ENCODE measurements around the gene CREB3L4.

Gene CREB3L4

GRCh38 chr1:153945131-153945794 lies 22.4 kb upstream of the CREB3L4 start:
- Mint-ChIP-seq H3K4me3 (peak overlapping the region; percentile 91), H3K27ac (peak overlapping the region; percentile 92), H3K27me3 (no peaks in the 10 kb centered on the region), H3K4me1 (peaks cover 25% of the 10 kb centered on the region), H3K36me3 (ENCODE audit: low read depth) (peaks cover 45% of the 10 kb centered on the region), H3K9me3 (no peaks in the 10 kb centered on the region)
- ATAC-seq: peak; percentile 76
- DNase-seq: peak; percentile 78

- Mint-ChIP-seq H3K27me3 (no peaks in the 10 kb centered on the region), H3K27ac (peak overlapping the region; percentile 92), H3K4me3 (peak overlapping the region; percentile 91), H3K36me3 (ENCODE audit: low read depth) (peaks cover 42% of the 10 kb centered on the region), H3K9me3 (no peaks in the 10 kb centered on the region), H3K4me1 (peaks cover 25% of the 10 kb centered on the region)
- DNase-seq (peak; percentile 80), ATAC-seq (peak; percentile 55)
These were observed 21.7 kb upstream of the CREB3L4 start for GRCh38 chr1:153945795-153946621.

GRCh38 chr1:153946622-153947241 lies 21.0 kb upstream of the CREB3L4 start, which contains the start of gene DENND4B:
TSS of gene DENND4B (minus strand) at chr1:153946718. CDS start at chr1:153944374, 2,344 bp downstream.
- ATAC-seq: peak; percentile 68
- Mint-ChIP-seq H3K36me3 (ENCODE audit: low read depth) (peaks cover 42% of the 10 kb centered on the region), H3K4me3 (peak within 1 kb of the TSS; percentile 91), H3K9me3 (no peaks in the 10 kb centered on the region), H3K27me3 (no peaks in the 10 kb centered on the region), H3K4me1 (peaks cover 25% of the 10 kb centered on the region), H3K27ac (peak within 1 kb of the TSS; percentile 92)
- peak; percentile 83 for DNase-seq

GRCh38 chr1:153951183-153951582 lies 16.5 kb upstream of the CREB3L4 start:
- Mint-ChIP-seq H3K4me1 (peaks cover 31% of the 10 kb centered on the region), H3K27ac (peak overlapping the region; percentile 7)

GRCh38 chr1:153951801-153952200 lies 15.9 kb upstream of the CREB3L4 start:
- H3K4me3 Mint-ChIP-seq: no peak overlapping the region
- H3K9me3 Mint-ChIP-seq: no peaks in the 10 kb centered on the region
- peaks cover 35% of the 10 kb centered on the region for H3K4me1 Mint-ChIP-seq
- no peak for ATAC-seq
- no peaks in the 10 kb centered on the region for H3K27me3 Mint-ChIP-seq
- peaks cover 31% of the 10 kb centered on the region for H3K36me3 Mint-ChIP-seq (ENCODE audit: low read depth)
- DNase-seq: no peak
- H3K27ac Mint-ChIP-seq: peak overlapping the region; percentile 67

More at GRCh38 chr1:153951183-153951582, 16.5 kb upstream of the CREB3L4 start:
- H3K9me3 Mint-ChIP-seq: no peaks in the 10 kb centered on the region
- H3K36me3 Mint-ChIP-seq (ENCODE audit: low read depth): peaks cover 31% of the 10 kb centered on the region
- no peak overlapping the region for H3K4me3 Mint-ChIP-seq
- ATAC-seq (no peak), DNase-seq (no peak)
- H3K27me3 Mint-ChIP-seq: no peaks in the 10 kb centered on the region

- H3K36me3 Mint-ChIP-seq (ENCODE audit: low read depth): peaks cover 26% of the 10 kb centered on the region
- no peaks in the 10 kb centered on the region for H3K9me3 Mint-ChIP-seq
- no peaks in the 10 kb centered on the region for H3K27me3 Mint-ChIP-seq
- peaks cover 40% of the 10 kb centered on the region for H3K4me1 Mint-ChIP-seq
- H3K4me3 Mint-ChIP-seq: no peak overlapping the region
- no peak for DNase-seq
- no peak for ATAC-seq
- peak overlapping the region; percentile 70 for H3K27ac Mint-ChIP-seq
These were observed 13.8 kb upstream of the CREB3L4 start for GRCh38 chr1:153953859-153954365.

- no peaks in the 10 kb centered on the region for H3K27me3 Mint-ChIP-seq
- DNase-seq (no peak), ATAC-seq (no peak)
- peak overlapping the region; percentile 38 for H3K27ac Mint-ChIP-seq
- H3K36me3 Mint-ChIP-seq (ENCODE audit: low read depth): peaks cover 24% of the 10 kb centered on the region
- H3K4me3 Mint-ChIP-seq: no peak overlapping the region
- H3K9me3 Mint-ChIP-seq: no peaks in the 10 kb centered on the region
- peaks cover 40% of the 10 kb centered on the region for H3K4me1 Mint-ChIP-seq
These were observed 12.9 kb upstream of the CREB3L4 start for GRCh38 chr1:153954826-153955225.

GRCh38 chr1:153956997-153957715 lies 10.5 kb upstream of the CREB3L4 start:
- ATAC-seq (no peak), DNase-seq (no peak)
- Mint-ChIP-seq H3K4me1 (peaks cover 53% of the 10 kb centered on the region), H3K9me3 (no peaks in the 10 kb centered on the region), H3K27me3 (no peaks in the 10 kb centered on the region), H3K36me3 (ENCODE audit: low read depth) (peaks cover 26% of the 10 kb centered on the region), H3K27ac (peak overlapping the region; percentile 90), H3K4me3 (peak overlapping the region; percentile 93)

GRCh38 chr1:153957744-153958110 lies 10.0 kb upstream of the CREB3L4 start:
- no peaks in the 10 kb centered on the region for H3K9me3 Mint-ChIP-seq

GRCh38 chr1:153958111-153958960 lies 9.4 kb upstream of the CREB3L4 start, which contains the start of gene CRTC2:
TSS of gene CRTC2 (minus strand) at chr1:153958612. CDS start at chr1:153958497, 115 bp downstream.
- H3K4me3 Mint-ChIP-seq: peak within 1 kb of the TSS; percentile 93
- ATAC-seq (peak; percentile 90), DNase-seq (peak; percentile 96)
- peaks cover 61% of the 10 kb centered on the region for H3K4me1 Mint-ChIP-seq
- H3K27me3 Mint-ChIP-seq: no peaks in the 10 kb centered on the region
- H3K9me3 Mint-ChIP-seq: no peaks in the 10 kb centered on the region
- peaks cover 23% of the 10 kb centered on the region for H3K36me3 Mint-ChIP-seq (ENCODE audit: low read depth)
- H3K27ac Mint-ChIP-seq: peak within 1 kb of the TSS; percentile 90

More at GRCh38 chr1:153957744-153958110, 10.0 kb upstream of the CREB3L4 start:
- Mint-ChIP-seq H3K27me3 (no peaks in the 10 kb centered on the region), H3K4me3 (peak overlapping the region; percentile 93), H3K27ac (peak overlapping the region; percentile 90), H3K36me3 (ENCODE audit: low read depth) (peaks cover 26% of the 10 kb centered on the region), H3K4me1 (peaks cover 59% of the 10 kb centered on the region)
- DNase-seq (peak; percentile 51), ATAC-seq (peak; percentile 5)

- H3K4me1 Mint-ChIP-seq: peaks cover 64% of the 10 kb centered on the region
These were observed 8.8 kb upstream of the CREB3L4 start for GRCh38 chr1:153958961-153959260.

GRCh38 chr1:153959454-153959853 lies 8.2 kb upstream of the CREB3L4 start:
- Mint-ChIP-seq H3K27ac (peak overlapping the region; percentile 90), H3K4me3 (no peak overlapping the region), H3K36me3 (ENCODE audit: low read depth) (peaks cover 17% of the 10 kb centered on the region)

More at GRCh38 chr1:153958961-153959260, 8.8 kb upstream of the CREB3L4 start:
- peak overlapping the region; percentile 90 for H3K27ac Mint-ChIP-seq
- no peaks in the 10 kb centered on the region for H3K27me3 Mint-ChIP-seq
- no peak for DNase-seq
- no peak for ATAC-seq
- H3K36me3 Mint-ChIP-seq (ENCODE audit: low read depth): peaks cover 21% of the 10 kb centered on the region
- peak overlapping the region; percentile 93 for H3K4me3 Mint-ChIP-seq
- no peaks in the 10 kb centered on the region for H3K9me3 Mint-ChIP-seq

GRCh38 chr1:153960206-153960605 lies 7.5 kb upstream of the CREB3L4 start:
- Mint-ChIP-seq H3K27me3 (no peaks in the 10 kb centered on the region), H3K4me3 (no peak overlapping the region), H3K4me1 (peaks cover 57% of the 10 kb centered on the region), H3K27ac (peak overlapping the region; percentile 90), H3K36me3 (ENCODE audit: low read depth) (peaks cover 17% of the 10 kb centered on the region), H3K9me3 (no peaks in the 10 kb centered on the region)
- no peak for ATAC-seq
- DNase-seq: no peak

More at GRCh38 chr1:153959454-153959853, 8.2 kb upstream of the CREB3L4 start:
- ATAC-seq (no peak), DNase-seq (no peak)
- Mint-ChIP-seq H3K4me1 (peaks cover 61% of the 10 kb centered on the region), H3K9me3 (no peaks in the 10 kb centered on the region), H3K27me3 (no peaks in the 10 kb centered on the region)
